Measurements from ENCODE around the gene MON2. TPM values are rescaled to one million over a fixed set of nuclear protein-coding genes. Genes with fewer than 3 reads are reported as not detected.

MON2 gene
- total RNA-seq, 1 donor from 2014 or later: 15.9 TPM

GRCh38 chr12:62601765-62602164, 135.1 kb downstream of the MON2 start:
- H3K4me3 ChIP-seq (ENCODE audit: low read depth, low read length): peak overlapping the region; percentile 81
- TF ChIP-seq, protein P1, sequence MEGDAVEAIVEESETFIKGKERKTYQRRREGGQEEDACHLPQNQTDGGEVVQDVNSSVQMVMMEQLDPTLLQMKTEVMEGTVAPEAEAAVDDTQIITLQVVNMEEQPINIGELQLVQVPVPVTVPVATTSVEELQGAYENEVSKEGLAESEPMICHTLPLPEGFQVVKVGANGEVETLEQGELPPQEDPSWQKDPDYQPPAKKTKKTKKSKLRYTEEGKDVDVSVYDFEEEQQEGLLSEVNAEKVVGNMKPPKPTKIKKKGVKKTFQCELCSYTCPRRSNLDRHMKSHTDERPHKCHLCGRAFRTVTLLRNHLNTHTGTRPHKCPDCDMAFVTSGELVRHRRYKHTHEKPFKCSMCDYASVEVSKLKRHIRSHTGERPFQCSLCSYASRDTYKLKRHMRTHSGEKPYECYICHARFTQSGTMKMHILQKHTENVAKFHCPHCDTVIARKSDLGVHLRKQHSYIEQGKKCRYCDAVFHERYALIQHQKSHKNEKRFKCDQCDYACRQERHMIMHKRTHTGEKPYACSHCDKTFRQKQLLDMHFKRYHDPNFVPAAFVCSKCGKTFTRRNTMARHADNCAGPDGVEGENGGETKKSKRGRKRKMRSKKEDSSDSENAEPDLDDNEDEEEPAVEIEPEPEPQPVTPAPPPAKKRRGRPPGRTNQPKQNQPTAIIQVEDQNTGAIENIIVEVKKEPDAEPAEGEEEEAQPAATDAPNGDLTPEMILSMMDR (conservative IDR thresholded peaks at IDR 0.05; ENCODE audit: low read depth, low read length): no peak
- no peak for DNase-seq (ENCODE audit: low read depth)

DNA sequence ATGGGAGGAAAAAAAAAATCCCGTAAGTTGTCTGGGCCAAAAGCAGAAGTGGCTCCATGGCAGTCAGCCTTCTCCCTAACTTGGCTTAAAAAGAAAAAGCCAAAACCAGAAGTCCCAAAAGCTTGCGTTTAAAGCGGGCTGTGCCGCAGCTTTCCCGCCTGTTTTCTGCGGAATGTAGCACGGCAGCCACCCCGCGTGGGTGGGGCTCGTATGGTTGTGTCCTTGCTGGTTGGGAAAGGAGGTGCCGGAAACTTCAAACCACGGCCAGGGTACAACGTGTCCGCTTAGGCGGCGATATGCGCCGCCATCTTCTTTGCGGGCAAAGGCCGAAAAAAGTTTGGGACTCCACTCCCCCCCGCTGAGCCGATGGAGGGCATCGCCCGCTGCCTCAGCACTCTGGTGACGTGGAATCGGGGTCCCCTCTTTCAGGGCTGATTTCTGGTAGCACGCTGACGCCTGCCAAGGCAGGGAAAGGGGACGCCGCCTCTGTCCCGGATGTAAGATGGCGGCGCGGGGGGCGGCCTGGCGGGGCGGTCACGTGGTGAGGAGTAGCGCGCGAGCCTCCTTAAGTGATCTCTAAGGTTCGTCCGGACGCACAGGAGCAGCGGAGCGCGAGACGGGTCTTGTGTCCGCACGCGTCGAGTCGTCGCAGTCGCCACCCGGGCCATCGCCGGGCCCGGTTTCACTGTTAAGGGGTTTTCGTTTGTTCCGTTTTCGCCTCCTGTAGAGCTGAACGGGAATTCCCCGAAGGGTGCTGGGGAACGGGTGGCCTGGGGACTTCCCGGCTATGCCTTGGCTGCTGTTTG, 135.8 kb downstream of the MON2 start:
- TF ChIP-seq, protein P1 (conservative IDR thresholded peaks at IDR 0.05; ENCODE audit: low read depth, low read length): peak; percentile 2
- DNase-seq (ENCODE audit: low read depth): no peak
- peak overlapping the region; percentile 81 for H3K4me3 ChIP-seq (ENCODE audit: low read depth, low read length)

DNA sequence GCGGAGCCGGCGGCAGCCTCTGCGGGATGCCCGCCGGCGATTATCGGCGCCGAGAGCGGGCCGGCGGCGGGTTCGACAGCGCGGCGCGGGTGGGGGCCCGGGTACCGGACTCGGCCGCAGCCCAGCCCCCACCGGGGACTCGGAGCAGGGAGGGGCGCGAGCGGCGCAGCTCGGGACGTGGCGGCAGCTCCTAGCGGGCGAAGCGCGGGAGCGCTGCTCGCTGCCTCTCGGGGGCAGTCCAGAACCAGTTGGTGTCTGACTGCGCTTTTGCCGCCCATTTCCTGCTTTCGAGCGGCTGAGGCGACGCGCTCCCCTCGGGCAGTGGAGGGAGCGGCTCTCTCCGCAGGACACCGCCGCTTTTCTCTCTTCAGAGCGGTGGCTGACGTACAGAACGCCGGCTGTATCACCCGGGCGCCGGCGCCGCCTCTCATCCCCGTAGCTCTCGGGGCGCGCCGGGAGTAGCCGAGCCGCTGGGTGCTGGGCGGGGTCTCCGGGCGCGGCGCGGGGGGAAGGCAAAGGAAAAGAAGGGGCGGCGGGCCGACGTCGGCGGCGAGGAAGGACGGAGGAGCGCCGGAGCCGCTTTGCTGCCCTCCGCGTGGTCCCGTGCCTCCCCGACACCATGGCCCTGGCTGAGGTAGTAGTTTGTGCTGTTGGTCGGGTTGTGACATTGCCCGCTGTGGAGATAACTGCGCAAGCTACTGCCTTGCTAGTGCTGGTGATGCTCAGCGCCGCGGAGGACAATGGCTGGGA, 136.6 kb downstream of the MON2 start:
- peak overlapping the region; percentile 81 for H3K4me3 ChIP-seq (ENCODE audit: low read depth, low read length)
- TF ChIP-seq, protein P1 (conservative IDR thresholded peaks at IDR 0.05; ENCODE audit: low read depth, low read length): peak; percentile 37
- DNase-seq (ENCODE audit: low read depth): no peak

- no peak for DNase-seq (ENCODE audit: low read depth)
- TF ChIP-seq, protein P1 (conservative IDR thresholded peaks at IDR 0.05; ENCODE audit: low read depth, low read length): no peak
- H3K4me3 ChIP-seq (ENCODE audit: low read depth, low read length): peak overlapping the region; percentile 81
Measured at GRCh38 chr12:62603811-62604098, 137.1 kb downstream of the MON2 start.

DNA sequence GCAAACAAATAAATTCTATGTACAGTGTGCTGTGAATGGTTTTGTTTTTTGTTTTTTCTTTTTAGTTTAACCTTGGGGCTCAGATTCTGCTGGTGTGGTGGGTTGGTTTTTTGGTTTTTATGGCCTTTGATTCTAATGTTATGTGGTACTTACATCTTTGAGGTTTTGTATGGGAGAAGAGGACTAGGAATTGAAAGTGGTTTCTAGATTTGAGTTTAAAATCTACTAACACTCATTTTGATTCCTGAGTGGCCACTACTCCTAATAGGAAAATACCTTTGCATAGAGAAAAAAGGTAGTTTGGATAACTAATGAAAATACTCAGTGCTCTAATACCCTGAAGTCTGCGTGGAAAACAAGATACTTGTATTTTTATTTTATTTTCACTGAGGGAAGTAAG, 137.7 kb downstream of the MON2 start:
- TF ChIP-seq, protein P1 (conservative IDR thresholded peaks at IDR 0.05; ENCODE audit: low read depth, low read length): no peak
- peak overlapping the region; percentile 81 for H3K4me3 ChIP-seq (ENCODE audit: low read depth, low read length)
- no peak for DNase-seq (ENCODE audit: low read depth)

DNA sequence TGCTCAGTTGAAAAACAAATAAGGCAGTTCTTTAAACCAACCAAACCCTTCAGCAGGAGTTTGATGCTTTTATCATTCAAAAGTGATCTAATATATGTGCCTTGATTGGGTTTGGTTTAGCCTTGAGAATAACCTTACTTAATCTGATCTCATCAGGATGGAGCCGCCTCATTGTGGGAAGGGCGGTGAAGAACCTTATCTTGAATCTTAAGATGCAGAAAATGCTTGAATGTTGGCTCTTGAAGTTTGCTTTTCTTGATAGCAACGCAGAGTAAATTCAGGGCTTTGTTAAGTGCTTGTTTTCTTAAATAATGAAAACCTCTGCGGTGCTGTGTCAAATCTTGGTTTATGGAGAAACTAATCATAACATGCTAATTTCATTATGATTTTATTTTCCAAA, 138.2 kb downstream of the MON2 start:
- peak overlapping the region; percentile 81 for H3K4me3 ChIP-seq (ENCODE audit: low read depth, low read length)
- DNase-seq (ENCODE audit: low read depth): no peak
- TF ChIP-seq, protein P1 (conservative IDR thresholded peaks at IDR 0.05; ENCODE audit: low read depth, low read length): no peak

Measured in epithelial cell of proximal tubule (primary cell).